ENCODE data around the gene KDM6B. TPM values are rescaled to one million over a fixed set of nuclear protein-coding genes. Genes with fewer than 3 reads are reported as not detected.

KDM6B gene
- total and polyA plus RNA-seq, 4 donors: 2.5 to 11.5 (median 3.3) TPM

DNA sequence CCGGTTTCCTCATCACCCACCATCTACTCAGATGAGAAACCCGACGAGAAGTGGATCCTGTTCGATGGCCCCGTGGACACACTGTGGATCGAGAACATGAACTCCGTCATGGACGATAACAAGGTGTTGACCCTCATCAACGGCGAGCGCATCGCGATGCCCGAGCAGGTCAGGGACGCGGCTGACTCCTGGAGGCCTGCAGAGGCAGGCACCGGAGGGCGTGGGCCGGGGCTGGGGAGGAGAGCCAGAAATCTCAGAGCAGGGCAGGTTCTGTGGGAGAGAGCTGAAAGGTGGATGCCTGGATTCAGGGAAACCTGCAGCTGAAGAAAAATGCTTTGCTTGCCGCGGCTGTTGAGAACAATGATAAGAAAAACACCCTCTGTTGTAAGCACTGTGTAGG is 47.2 kb upstream of the KDM6B start:
- 84% methylated on average over 21 of the region's 21 CpGs for WGBS
- H3K27me3 ChIP-seq (ENCODE audit: control insufficient read depth in 4 of 4, insufficient read depth in 4 of 4, low read length in 3 of 4): peaks cover 0 to 2% (median 0%) of the 10 kb centered on the region in 4 donors
- no peak for DNase-seq (ENCODE audit: low spot score)
- no peak overlapping the region for H3K4me3 ChIP-seq (ENCODE audit: low read depth in 1 of 3, low read length in 3 of 3)
- H3K27ac ChIP-seq (ENCODE audit: low read depth in 1 of 2, low read length in 2 of 2): no peak overlapping the region
- no peak overlapping the region for H3K9ac ChIP-seq (ENCODE audit: low read depth in 1 of 2, low read length in 2 of 2)
- no peaks in the 10 kb centered on the region for H3K4me1 ChIP-seq (ENCODE audit: control insufficient read depth in 4 of 4, insufficient read depth in 4 of 4, low read length in 3 of 4)
- no peaks in the 10 kb centered on the region for H3K9me3 ChIP-seq (ENCODE audit: control insufficient read depth in 4 of 4, low read length in 3 of 4)
- TF ChIP-seq ZBTB33 (IDR thresholded peaks at IDR 0.05): no peak
- TF ChIP-seq GABPA (IDR thresholded peaks at IDR 0.05 in 1 of 2, conservative IDR thresholded peaks at IDR 0.05 in 1 of 2): no peak
- TF ChIP-seq HNF4G (IDR thresholded peaks at IDR 0.05): no peak
- TF ChIP-seq MAX (IDR thresholded peaks at IDR 0.05): no peak
- TF ChIP-seq SP1 (IDR thresholded peaks at IDR 0.05): no peak
- TF ChIP-seq, protein P1, sequence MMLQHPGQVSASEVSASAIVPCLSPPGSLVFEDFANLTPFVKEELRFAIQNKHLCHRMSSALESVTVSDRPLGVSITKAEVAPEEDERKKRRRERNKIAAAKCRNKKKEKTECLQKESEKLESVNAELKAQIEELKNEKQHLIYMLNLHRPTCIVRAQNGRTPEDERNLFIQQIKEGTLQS (IDR thresholded peaks at IDR 0.05): no peak
- no peak for TF ChIP-seq FOXA2 (IDR thresholded peaks at IDR 0.05)
- no peak for TF ChIP-seq YY1 (IDR thresholded peaks at IDR 0.05)
- TF ChIP-seq FOXA1 (IDR thresholded peaks at IDR 0.05): no peak
- no peak for TF ChIP-seq RAD21 (IDR thresholded peaks at IDR 0.05)
- no peak for TF ChIP-seq TAF1 (conservative IDR thresholded peaks at IDR 0.05)
- no peak for TF ChIP-seq EGR1 (IDR thresholded peaks at IDR 0.05; ENCODE audit: low read depth in 2 of 2)
- TF ChIP-seq, protein P2, sequence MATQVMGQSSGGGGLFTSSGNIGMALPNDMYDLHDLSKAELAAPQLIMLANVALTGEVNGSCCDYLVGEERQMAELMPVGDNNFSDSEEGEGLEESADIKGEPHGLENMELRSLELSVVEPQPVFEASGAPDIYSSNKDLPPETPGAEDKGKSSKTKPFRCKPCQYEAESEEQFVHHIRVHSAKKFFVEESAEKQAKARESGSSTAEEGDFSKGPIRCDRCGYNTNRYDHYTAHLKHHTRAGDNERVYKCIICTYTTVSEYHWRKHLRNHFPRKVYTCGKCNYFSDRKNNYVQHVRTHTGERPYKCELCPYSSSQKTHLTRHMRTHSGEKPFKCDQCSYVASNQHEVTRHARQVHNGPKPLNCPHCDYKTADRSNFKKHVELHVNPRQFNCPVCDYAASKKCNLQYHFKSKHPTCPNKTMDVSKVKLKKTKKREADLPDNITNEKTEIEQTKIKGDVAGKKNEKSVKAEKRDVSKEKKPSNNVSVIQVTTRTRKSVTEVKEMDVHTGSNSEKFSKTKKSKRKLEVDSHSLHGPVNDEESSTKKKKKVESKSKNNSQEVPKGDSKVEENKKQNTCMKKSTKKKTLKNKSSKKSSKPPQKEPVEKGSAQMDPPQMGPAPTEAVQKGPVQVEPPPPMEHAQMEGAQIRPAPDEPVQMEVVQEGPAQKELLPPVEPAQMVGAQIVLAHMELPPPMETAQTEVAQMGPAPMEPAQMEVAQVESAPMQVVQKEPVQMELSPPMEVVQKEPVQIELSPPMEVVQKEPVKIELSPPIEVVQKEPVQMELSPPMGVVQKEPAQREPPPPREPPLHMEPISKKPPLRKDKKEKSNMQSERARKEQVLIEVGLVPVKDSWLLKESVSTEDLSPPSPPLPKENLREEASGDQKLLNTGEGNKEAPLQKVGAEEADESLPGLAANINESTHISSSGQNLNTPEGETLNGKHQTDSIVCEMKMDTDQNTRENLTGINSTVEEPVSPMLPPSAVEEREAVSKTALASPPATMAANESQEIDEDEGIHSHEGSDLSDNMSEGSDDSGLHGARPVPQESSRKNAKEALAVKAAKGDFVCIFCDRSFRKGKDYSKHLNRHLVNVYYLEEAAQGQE (IDR thresholded peaks at IDR 0.05): no peak
- no peak for TF ChIP-seq RXRA (IDR thresholded peaks at IDR 0.05)
- no peak for TF ChIP-seq NR2F2 (IDR thresholded peaks at IDR 0.05)
- TF ChIP-seq JUND (IDR thresholded peaks at IDR 0.05): no peak
- H3K36me3 ChIP-seq (ENCODE audit: control insufficient read depth in 4 of 4, insufficient read depth in 3 of 4, low read depth in 1 of 4, low read length in 3 of 4): no peaks in the 10 kb centered on the region

DNA sequence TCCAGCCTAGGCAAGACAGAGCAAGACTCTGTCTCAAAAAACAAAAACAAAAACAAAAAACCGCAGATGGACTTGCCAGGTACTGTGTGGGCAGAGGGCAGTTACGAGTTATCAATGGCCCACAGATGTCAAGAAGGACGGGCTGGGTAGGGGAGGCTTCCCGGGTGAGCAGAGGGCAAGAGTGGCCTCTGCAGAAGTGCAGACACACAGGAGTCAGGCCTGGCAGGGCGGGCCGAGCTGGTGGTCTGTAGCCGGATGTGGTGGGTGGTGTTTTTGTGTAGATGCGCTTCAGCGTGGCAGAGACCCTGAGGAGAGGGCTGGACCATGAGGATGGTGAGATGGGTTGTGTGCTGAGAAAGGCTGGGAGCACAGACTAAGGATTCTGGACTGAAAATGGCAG is 44.9 kb upstream of the KDM6B start:
- Histone ChIP-seq H3K27me3 (ENCODE audit: control insufficient read depth in 4 of 4, insufficient read depth in 4 of 4, low read length in 3 of 4) (no peaks in the 10 kb centered on the region), H3K4me3 (ENCODE audit: low read depth in 1 of 3, low read length in 3 of 3) (no peak overlapping the region), H3K4me1 (ENCODE audit: control insufficient read depth in 4 of 4, insufficient read depth in 4 of 4, low read length in 3 of 4) (no peaks in the 10 kb centered on the region), H3K9me3 (ENCODE audit: control insufficient read depth in 4 of 4, low read length in 3 of 4) (no peaks in the 10 kb centered on the region), H3K36me3 (ENCODE audit: control insufficient read depth in 4 of 4, insufficient read depth in 3 of 4, low read depth in 1 of 4, low read length in 3 of 4) (no peaks in the 10 kb centered on the region), H3K9ac (ENCODE audit: low read depth in 1 of 2, low read length in 2 of 2) (no peak overlapping the region), H3K27ac (ENCODE audit: low read depth in 1 of 2, low read length in 2 of 2) (no peak overlapping the region)
- DNase-seq (ENCODE audit: low spot score): no peak
- 75% methylated on average over 9 of the region's 9 CpGs for WGBS
- no peak for TF ChIP-seq RAD21 (IDR thresholded peaks at IDR 0.05)
- TF ChIP-seq EGR1 (IDR thresholded peaks at IDR 0.05; ENCODE audit: low read depth in 2 of 2): no peak
- TF ChIP-seq RXRA (IDR thresholded peaks at IDR 0.05): no peak
- TF ChIP-seq SP1 (IDR thresholded peaks at IDR 0.05): no peak
- TF ChIP-seq, protein P1 (IDR thresholded peaks at IDR 0.05): no peak
- TF ChIP-seq FOXA1 (IDR thresholded peaks at IDR 0.05): no peak
- no peak for TF ChIP-seq JUND (IDR thresholded peaks at IDR 0.05)
- no peak for TF ChIP-seq HNF4A (conservative IDR thresholded peaks at IDR 0.05)
- TF ChIP-seq HNF4G (IDR thresholded peaks at IDR 0.05): no peak
- TF ChIP-seq MAX (IDR thresholded peaks at IDR 0.05): no peak
- TF ChIP-seq, protein P2 (IDR thresholded peaks at IDR 0.05): no peak
- TF ChIP-seq ZBTB33 (IDR thresholded peaks at IDR 0.05): no peak
- TF ChIP-seq NR2F2 (IDR thresholded peaks at IDR 0.05): no peak
- no peak for TF ChIP-seq GABPA (IDR thresholded peaks at IDR 0.05 in 1 of 2, conservative IDR thresholded peaks at IDR 0.05 in 1 of 2)

All from liver (tissue), 9 donors.